GM18498 (cell line): ENCODE results near the gene AKR1C4.

Experiments used
- ATAC-seq: cut with Tn5 transposase; IDR thresholded peaks from one replicate; pipeline ENCODE4 v1.9.1; 2021; ENCODE audit warnings: mild to moderate bottlenecking, moderate library complexity; ENCODE audit not compliant: unreplicated experiment

Gene AKR1C4

GRCh38 chr10:5265139-5265538, 68.5 kb downstream of the AKR1C4 start:
- no peak for ATAC-seq

- no peak for ATAC-seq
Observed at GRCh38 chr10:5266351-5266750, 69.7 kb downstream of the AKR1C4 start.

- ATAC-seq, result no peak
Observed at GRCh38 chr10:5266804-5267203, 70.2 kb downstream of the AKR1C4 start.

- no peak for ATAC-seq
Observed at GRCh38 chr10:5268234-5268633, 71.6 kb downstream of the AKR1C4 start.
